ENCODE results near the gene MAP4K2. TPM values are rescaled to one million over a fixed set of nuclear protein-coding genes. Genes with fewer than 3 reads are reported as not detected.

The MAP4K2 gene
- total and polyA plus RNA-seq, 2 of the 8 experiments (the other 6 are each of a cell fraction or from before 2014, with no cell fraction given): 20.1 to 20.7 TPM

- H3K36me3 ChIP-seq (ENCODE audit: control insufficient read depth in 2 of 4, insufficient read depth in 4 of 4, low read length in 3 of 4): no peaks in the 10 kb centered on the region
- no peaks in the 10 kb centered on the region for H3K9me3 ChIP-seq (ENCODE audit: insufficient read depth in 2 of 2, low read depth in 1 of 2, low read length in 1 of 2)
- CTCF ChIA-PET (ENCODE audit: partially characterized antibody): interaction anchor here (0.7 to 2.3 kb wide), 6 partner anchors 11 to 101 kb away, joined by 3 to 7 read pairs (median 4); no protein-coding TSS in a partner anchor
Observed at GRCh38 chr11:64792482-64792881, 10.5 kb downstream of the MAP4K2 start.

More at GRCh38 chr11:64792482-64792881, 10.5 kb downstream of the MAP4K2 start:
- H2BK15ac ChIP-seq (ENCODE audit: low read length): no peak overlapping the region
- FAIRE-seq: no peak
- no peak overlapping the region for H4K5ac ChIP-seq (ENCODE audit: insufficient read length, low read depth, low read length)
- no peak overlapping the region for H3K56ac ChIP-seq (replicated peaks; ENCODE audit: insufficient read length, low read depth, low read length)
- no peak overlapping the region; a peak in 2 of 7 replicates for H3K9ac ChIP-seq (replicated peaks in 1 of 4; ENCODE audit: extremely low read depth in 1 of 4, low read depth in 3 of 4, low read length in 3 of 4)
- no peak for DNase-seq (ENCODE audit: low read depth in 1 of 2, low spot score in 2 of 2)
- no peaks in the 10 kb centered on the region for H3K27me3 ChIP-seq (replicated peaks in 1 of 4; ENCODE audit: control insufficient read depth in 3 of 4, extremely low read depth in 1 of 4, insufficient read depth in 3 of 4, low read length in 3 of 4)
- no peaks in the 10 kb centered on the region for H3K79me2 ChIP-seq (ENCODE audit: control insufficient read depth in 1 of 2, insufficient read depth in 2 of 2, low read length in 2 of 2)
- H2AK5ac ChIP-seq (ENCODE audit: low read depth, low read length): no peak overlapping the region
- H4K91ac ChIP-seq (replicated peaks; ENCODE audit: insufficient read length, low read length): no peak overlapping the region
- no peaks in the 10 kb centered on the region for H3K23me2 ChIP-seq (ENCODE audit: low read depth, low read length)
- no peak overlapping the region for H3K4me3 ChIP-seq (ENCODE audit: extremely low read depth in 1 of 4, insufficient read depth in 2 of 4, low read depth in 3 of 4, low read length in 4 of 4)
- no peak overlapping the region for H2BK12ac ChIP-seq (ENCODE audit: low read depth, low read length)
- peaks cover 2 to 3% of the 10 kb centered on the region in 2 experiments for H4K20me1 ChIP-seq (replicated peaks in 1 of 2; ENCODE audit: control insufficient read depth in 1 of 2, insufficient read depth in 2 of 2, low read length in 2 of 2)
- H2BK20ac ChIP-seq (ENCODE audit: low read length): no peak overlapping the region
- H3K4me2 ChIP-seq (ENCODE audit: insufficient read depth in 1 of 2, low read depth in 2 of 2, low read length in 2 of 2): no peak overlapping the region
- H2AFZ ChIP-seq (ENCODE audit: low read length): no peak overlapping the region
- POLR2A ChIA-PET (ENCODE audit: partially characterized antibody): interaction anchor here (1.3 kb wide), 1 partner anchor 12 kb away, joined by 3 read pairs; no protein-coding TSS in a partner anchor
- H3K79me1 ChIP-seq (ENCODE audit: low read depth, low read length): no peaks in the 10 kb centered on the region
- H3K4me1 ChIP-seq (replicated peaks in 1 of 4; ENCODE audit: control insufficient read depth in 3 of 4, insufficient read depth in 4 of 4, low read length in 3 of 4): no peaks in the 10 kb centered on the region
- H3K18ac ChIP-seq (ENCODE audit: extremely low read depth, low read length): no peak overlapping the region
- no peak overlapping the region for H2BK120ac ChIP-seq (replicated peaks; ENCODE audit: low read depth, low read length)
- H2BK5ac ChIP-seq (ENCODE audit: low read depth, low read length): no peak overlapping the region
- no peak overlapping the region for H3K27ac ChIP-seq (ENCODE audit: low read depth, low read length)
- H3K23ac ChIP-seq (ENCODE audit: insufficient read length): no peak overlapping the region
- no peak overlapping the region for H3K14ac ChIP-seq (ENCODE audit: insufficient read length)
- no peak overlapping the region for H3K4ac ChIP-seq (replicated peaks; ENCODE audit: insufficient read length, low read depth, low read length)
- H4K8ac ChIP-seq (ENCODE audit: extremely low read depth, insufficient read depth, low read length): no peak overlapping the region
- 92% methylated on average over 4 of the region's 4 CpGs; no CpG with 5 or more reads in 1 of the 2 experiments for WGBS, 2 experiments (ENCODE audit: extremely low coverage in 1 of 2, insufficient coverage in 1 of 2, insufficient read length in 1 of 2, insufficient replicate concordance in 2 of 2, low coverage in 1 of 2, low lambda C conversion rate in 2 of 2, missing lambda C conversion rate in 1 of 2)
- TF ChIP-seq HDAC2 (IDR thresholded peaks at IDR 0.05; ENCODE audit: borderline replicate concordance in 1 of 2, low read depth in 2 of 2, low read length in 2 of 2) (no peak), JUN (IDR thresholded peaks at IDR 0.05; ENCODE audit: low read depth, low read length) (no peak), BCL11A (IDR thresholded peaks at IDR 0.05; ENCODE audit: low read depth in 2 of 2, low read length in 2 of 2) (no peak), HDAC6 (IDR thresholded peaks at IDR 0.05; ENCODE audit: low read depth, low read length) (no peak), CEBPB (IDR thresholded peaks at IDR 0.05; ENCODE audit: low read depth, low read length) (no peak), CBX5 (IDR thresholded peaks at IDR 0.05; ENCODE audit: low read depth, low read length) (no peak)

Measured in H1 (cell line).